BE2C (cell line): Measurements from ENCODE around the gene TVP23C.
A peak's percentile ranks its signal among the peaks of the same experiment; 100 is the strongest.

ENCODE experiments used
- DNase-seq: peaks from one replicate; pipeline ENCODE4 v3.0.0-alpha.2; 2020
- H3K27me3 ChIP-seq: fragments of 250-450 bp; sonication (Bioruptor Pico); 2 replicates; pipeline ENCODE4 v1.5.1; 2020; ENCODE audit warnings: mild to moderate bottlenecking
- H3K36me3 ChIP-seq: fragments of 250-450 bp; sonication (Bioruptor Pico); 2 replicates; pipeline ENCODE4 v1.5.1; 2020; ENCODE audit warnings: mild to moderate bottlenecking
- H3K4me1 ChIP-seq: fragments of 250-450 bp; sonication (Bioruptor Pico); 2 replicates; pipeline ENCODE4 v1.5.1; 2020
- H3K4me3 ChIP-seq: 2 replicates; pipeline ENCODE4 v1.5.1; 2011; ENCODE audit warnings: low read depth, low read length
- H3K9me3 ChIP-seq: fragments of 250-450 bp; sonication (Bioruptor Pico); 2 replicates; pipeline ENCODE4 v1.5.1; 2020
- CTCF ChIP-seq: IDR thresholded peaks from 2 replicates; pipeline ENCODE4 v1.5.1; 2012; ENCODE audit warnings: mild to moderate bottlenecking, low read depth, low read length

Gene TVP23C

DNA sequence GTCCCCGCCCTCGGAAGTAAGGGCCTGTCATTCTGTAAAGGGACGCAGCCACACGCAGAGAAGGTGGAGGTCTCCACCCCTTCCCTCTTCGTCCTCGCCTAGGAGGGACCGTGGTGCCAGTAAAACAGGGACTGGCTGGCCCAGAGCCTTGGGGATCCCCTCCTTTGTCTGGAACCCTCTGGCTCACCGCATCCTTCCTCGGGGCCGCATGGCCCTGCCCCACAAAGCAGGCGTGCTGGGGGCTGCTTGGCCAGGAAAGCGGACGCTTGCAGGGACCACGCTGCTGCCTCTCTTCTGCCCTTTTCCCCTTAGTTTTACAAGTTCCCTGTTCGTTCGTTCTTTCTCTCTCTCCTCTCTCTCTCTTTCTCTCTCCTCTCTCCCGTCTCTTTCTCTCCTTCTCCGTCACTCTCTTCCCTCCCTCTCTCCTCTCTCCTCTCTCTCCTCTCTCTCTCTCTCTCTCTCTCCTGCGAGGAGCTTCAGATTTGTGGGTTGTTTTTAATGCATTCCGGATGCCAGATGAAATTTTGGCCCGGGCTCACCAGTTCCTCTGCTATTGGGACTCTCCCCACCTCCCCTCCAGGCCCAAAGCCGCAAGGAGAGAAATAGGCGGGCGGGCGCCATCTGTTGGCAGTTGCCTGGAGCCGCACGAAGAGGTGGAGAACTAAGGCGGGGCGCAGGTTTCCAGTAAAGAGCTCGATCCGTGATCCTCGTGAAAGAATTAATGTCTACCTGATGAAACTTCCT, 60.7 kb downstream of the TVP23C start:
- no peaks in the 10 kb centered on the region for H3K36me3 ChIP-seq
- no peaks in the 10 kb centered on the region for H3K9me3 ChIP-seq
- no peaks in the 10 kb centered on the region; the same call in 1 of the 2 replicates for H3K4me1 ChIP-seq
- TF ChIP-seq CTCF, result peak; percentile 73
- DNase-seq, result peak; percentile 74
- no peaks in the 10 kb centered on the region for H3K27me3 ChIP-seq
- no peak overlapping the region for H3K4me3 ChIP-seq

- no peak for TF ChIP-seq CTCF
- no peaks in the 10 kb centered on the region for H3K36me3 ChIP-seq
- no peaks in the 10 kb centered on the region for H3K9me3 ChIP-seq
- no peak for DNase-seq
- no peak overlapping the region for H3K4me3 ChIP-seq
- no peaks in the 10 kb centered on the region; the same call in 1 of the 2 replicates for H3K4me1 ChIP-seq
- H3K27me3 ChIP-seq, result no peaks in the 10 kb centered on the region
Observed at GRCh38 chr17:15501793-15502192, 61.5 kb downstream of the TVP23C start.

- Histone ChIP-seq H3K4me1 (no peaks in the 10 kb centered on the region; the same call in 1 of the 2 replicates), H3K4me3 (no peak overlapping the region), H3K27me3 (no peaks in the 10 kb centered on the region), H3K9me3 (no peaks in the 10 kb centered on the region), H3K36me3 (no peaks in the 10 kb centered on the region)
- no peak for TF ChIP-seq CTCF
- no peak for DNase-seq
Observed at GRCh38 chr17:15501282-15501681, 62.0 kb downstream of the TVP23C start.

- peak; percentile 23 for DNase-seq
- Histone ChIP-seq H3K27me3 (no peaks in the 10 kb centered on the region), H3K9me3 (no peaks in the 10 kb centered on the region), H3K4me1 (no peaks in the 10 kb centered on the region; the same call in 1 of the 2 replicates), H3K4me3 (no peak overlapping the region), H3K36me3 (no peaks in the 10 kb centered on the region)
- TF ChIP-seq CTCF, result no peak
Observed at GRCh38 chr17:15498107-15498506, 65.2 kb downstream of the TVP23C start.

GRCh38 chr17:15496735-15497670, 66.3 kb downstream of the TVP23C start:
- TF ChIP-seq CTCF, result no peak
- Histone ChIP-seq H3K4me3 (no peak overlapping the region), H3K27me3 (no peaks in the 10 kb centered on the region), H3K4me1 (no peaks in the 10 kb centered on the region), H3K36me3 (no peaks in the 10 kb centered on the region), H3K9me3 (no peaks in the 10 kb centered on the region)
- no peak for DNase-seq
